ENCODE measurements around the gene NCK2. TPM values are rescaled to one million over a fixed set of nuclear protein-coding genes. Genes with fewer than 3 reads are reported as not detected.

Gene NCK2
- total RNA-seq, 1 experiment from 2014 or later, result 21.6 TPM

DNA sequence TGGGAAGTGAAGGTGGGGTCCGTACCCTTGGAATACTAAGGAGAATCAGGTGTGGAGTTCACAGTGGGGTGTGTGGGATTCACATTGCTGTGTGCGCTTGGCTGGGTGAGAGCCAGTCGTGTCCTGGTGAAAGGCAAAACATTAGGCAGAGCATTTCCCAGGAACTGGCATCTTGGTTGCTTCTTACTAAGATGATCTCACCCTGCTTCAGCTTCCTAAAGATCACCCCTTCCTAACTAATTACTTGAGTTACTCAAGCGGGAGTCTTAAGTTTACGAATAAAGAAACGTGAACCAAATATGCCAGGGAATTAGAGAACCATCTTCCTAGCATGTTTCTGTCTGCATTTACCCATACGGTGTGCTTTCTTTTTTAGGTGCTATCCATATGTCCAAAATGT lies 122.9 kb downstream of the NCK2 start:
- intact Hi-C loops (cut with micrococcal nuclease; ENCODE audit: unreplicated experiment), result no loop called here
- no peak for TF ChIP-seq EZH2 (IDR thresholded peaks at IDR 0.05; ENCODE audit: borderline replicate concordance, low read depth, low read length, poor library complexity, severe bottlenecking)
- TF ChIP-seq, protein P1, sequence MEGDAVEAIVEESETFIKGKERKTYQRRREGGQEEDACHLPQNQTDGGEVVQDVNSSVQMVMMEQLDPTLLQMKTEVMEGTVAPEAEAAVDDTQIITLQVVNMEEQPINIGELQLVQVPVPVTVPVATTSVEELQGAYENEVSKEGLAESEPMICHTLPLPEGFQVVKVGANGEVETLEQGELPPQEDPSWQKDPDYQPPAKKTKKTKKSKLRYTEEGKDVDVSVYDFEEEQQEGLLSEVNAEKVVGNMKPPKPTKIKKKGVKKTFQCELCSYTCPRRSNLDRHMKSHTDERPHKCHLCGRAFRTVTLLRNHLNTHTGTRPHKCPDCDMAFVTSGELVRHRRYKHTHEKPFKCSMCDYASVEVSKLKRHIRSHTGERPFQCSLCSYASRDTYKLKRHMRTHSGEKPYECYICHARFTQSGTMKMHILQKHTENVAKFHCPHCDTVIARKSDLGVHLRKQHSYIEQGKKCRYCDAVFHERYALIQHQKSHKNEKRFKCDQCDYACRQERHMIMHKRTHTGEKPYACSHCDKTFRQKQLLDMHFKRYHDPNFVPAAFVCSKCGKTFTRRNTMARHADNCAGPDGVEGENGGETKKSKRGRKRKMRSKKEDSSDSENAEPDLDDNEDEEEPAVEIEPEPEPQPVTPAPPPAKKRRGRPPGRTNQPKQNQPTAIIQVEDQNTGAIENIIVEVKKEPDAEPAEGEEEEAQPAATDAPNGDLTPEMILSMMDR (conservative IDR thresholded peaks at IDR 0.05; ENCODE audit: low read depth, low read length), result no peak
- H3K4me3 ChIP-seq (ENCODE audit: low read depth, low read length, poor library complexity, severe bottlenecking), result no peak overlapping the region
- no peaks in the 10 kb centered on the region for H3K27me3 ChIP-seq (replicated peaks; ENCODE audit: insufficient read depth, low read depth, low read length, poor library complexity)
- CTCF ChIA-PET, result no interaction called here
- no peak for DNase-seq (ENCODE audit: low spot score)
- no peak overlapping the region for H3K27ac ChIP-seq (ENCODE audit: low read depth, low read length, poor library complexity, severe bottlenecking)
- no peaks in the 10 kb centered on the region for H3K9me3 ChIP-seq (ENCODE audit: low read depth, low read length, poor library complexity, severe bottlenecking)
- no peaks in the 10 kb centered on the region for H3K36me3 ChIP-seq (ENCODE audit: insufficient read depth, low read length, poor library complexity, severe bottlenecking)
- POLR2A ChIA-PET (ENCODE audit: low non-redundant PET), result no interaction called here
- no TSS peak for BruUV-seq (replicated peaks)
- H3K4me1 ChIP-seq (ENCODE audit: insufficient read depth, low read length, poor library complexity, severe bottlenecking), result no peaks in the 10 kb centered on the region

DNA sequence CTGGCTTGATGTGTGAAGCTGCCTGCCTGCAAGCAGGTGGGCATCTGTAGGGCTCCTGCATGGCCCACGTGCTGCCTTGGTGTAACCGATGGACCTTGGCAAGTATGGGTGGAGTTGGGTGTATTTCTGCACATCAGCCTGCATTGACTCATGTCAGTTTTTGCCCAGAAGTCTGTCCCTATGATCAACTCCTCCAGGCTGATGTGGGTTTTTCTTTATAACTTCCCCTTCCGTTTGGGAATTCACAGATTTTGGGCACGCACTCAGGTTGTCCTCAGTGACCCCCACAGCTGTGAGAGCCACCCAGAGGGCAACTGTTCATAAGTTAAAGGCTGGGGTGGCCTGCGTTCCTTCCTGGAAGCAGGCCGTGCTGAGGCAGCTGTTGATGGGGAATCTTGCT lies 123.3 kb downstream of the NCK2 start:
- no peak for DNase-seq (ENCODE audit: low spot score)
- H3K4me1 ChIP-seq (ENCODE audit: insufficient read depth, low read length, poor library complexity, severe bottlenecking), result no peaks in the 10 kb centered on the region
- no TSS peak for BruUV-seq (replicated peaks)
- H3K36me3 ChIP-seq (ENCODE audit: insufficient read depth, low read length, poor library complexity, severe bottlenecking), result no peaks in the 10 kb centered on the region
- TF ChIP-seq, protein P1 (conservative IDR thresholded peaks at IDR 0.05; ENCODE audit: low read depth, low read length), result no peak
- TF ChIP-seq EZH2 (IDR thresholded peaks at IDR 0.05; ENCODE audit: borderline replicate concordance, low read depth, low read length, poor library complexity, severe bottlenecking), result no peak
- intact Hi-C loops (cut with micrococcal nuclease; ENCODE audit: unreplicated experiment), result no loop called here
- POLR2A ChIA-PET (ENCODE audit: low non-redundant PET), result no interaction called here
- no peak overlapping the region for H3K4me3 ChIP-seq (ENCODE audit: low read depth, low read length, poor library complexity, severe bottlenecking)
- no peaks in the 10 kb centered on the region for H3K9me3 ChIP-seq (ENCODE audit: low read depth, low read length, poor library complexity, severe bottlenecking)
- H3K27me3 ChIP-seq (replicated peaks; ENCODE audit: insufficient read depth, low read depth, low read length, poor library complexity), result no peaks in the 10 kb centered on the region
- H3K27ac ChIP-seq (ENCODE audit: low read depth, low read length, poor library complexity, severe bottlenecking), result no peak overlapping the region
- CTCF ChIA-PET, result no interaction called here

DNA sequence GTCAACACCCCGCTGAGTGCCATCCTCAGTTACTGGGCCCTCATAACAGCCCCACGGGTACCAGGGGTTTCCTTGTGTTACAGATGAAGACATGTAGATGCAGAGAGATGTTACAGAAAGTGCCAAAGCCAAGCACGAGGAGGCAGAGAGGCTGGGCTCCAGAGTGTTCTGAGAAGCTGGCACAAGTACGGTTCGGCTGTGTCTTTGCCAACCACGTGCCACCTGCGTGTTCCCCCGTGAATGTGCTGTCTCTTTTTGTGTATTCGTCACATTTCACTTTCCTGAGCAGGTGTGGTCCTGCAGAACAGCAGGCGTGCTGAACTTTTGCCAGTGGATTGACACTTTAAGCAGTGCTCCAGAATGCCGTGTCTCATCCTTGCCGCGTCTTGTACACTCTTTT lies 124.6 kb downstream of the NCK2 start:
- Histone ChIP-seq H3K4me3 (ENCODE audit: low read depth, low read length, poor library complexity, severe bottlenecking) (no peak overlapping the region), H3K36me3 (ENCODE audit: insufficient read depth, low read length, poor library complexity, severe bottlenecking) (no peaks in the 10 kb centered on the region), H3K27me3 (replicated peaks; ENCODE audit: insufficient read depth, low read depth, low read length, poor library complexity) (no peaks in the 10 kb centered on the region), H3K9me3 (ENCODE audit: low read depth, low read length, poor library complexity, severe bottlenecking) (no peaks in the 10 kb centered on the region), H3K4me1 (ENCODE audit: insufficient read depth, low read length, poor library complexity, severe bottlenecking) (no peaks in the 10 kb centered on the region), H3K27ac (ENCODE audit: low read depth, low read length, poor library complexity, severe bottlenecking) (no peak overlapping the region)
- POLR2A ChIA-PET (ENCODE audit: low non-redundant PET), result no interaction called here
- no peak for DNase-seq (ENCODE audit: low spot score)
- BruUV-seq (replicated peaks), result no TSS peak
- CTCF ChIA-PET, result no interaction called here
- intact Hi-C loops (cut with micrococcal nuclease; ENCODE audit: unreplicated experiment), result no loop called here
- TF ChIP-seq, protein P1 (conservative IDR thresholded peaks at IDR 0.05; ENCODE audit: low read depth, low read length), result no peak
- no peak for TF ChIP-seq EZH2 (IDR thresholded peaks at IDR 0.05; ENCODE audit: borderline replicate concordance, low read depth, low read length, poor library complexity, severe bottlenecking)

Data from A673 (cell line).